Parathyroid adenoma (tissue), 2 donors: ENCODE data around the gene DEGS1.
"Not testable (repeated sequence)": the region's sequence is repeated elsewhere in the genome, so short reads cannot be mapped to it uniquely, and the experiment has no call there.

ENCODE experiments used
- H2AFZ ChIP-seq: fragments of 300-600 bp; sonication (generic); one replicate; pipeline ENCODE4 v1.7.0; 2017; ENCODE audit warnings: antibody characterized with exemption, mild to moderate bottlenecking
- H3K27ac ChIP-seq: fragments of 300-600 bp; sonication (generic); one replicate; pipeline ENCODE4 v1.7.0; 2017
- H3K27me3 ChIP-seq: fragments of 300-600 bp; sonication (generic); one replicate; pipeline ENCODE4 v1.7.0; 2017; ENCODE audit warnings: low read length; ENCODE audit not compliant: control insufficient read depth, insufficient read depth
- H3K36me3 ChIP-seq: fragments of 300-600 bp; sonication (generic); one replicate; pipeline ENCODE4 v1.7.0; 2017; ENCODE audit warnings: low read length; ENCODE audit not compliant: control insufficient read depth, insufficient read depth
- H3K4me1 ChIP-seq: fragments of 300-600 bp; sonication (generic); one replicate; pipeline ENCODE4 v1.7.0; 2017; ENCODE audit warnings: control low read depth
- H3K4me2 ChIP-seq: fragments of 300-600 bp; sonication (generic); one replicate; pipeline ENCODE4 v1.7.0; 2017; ENCODE audit warnings: low read length
- H3K4me3 ChIP-seq: fragments of 300-600 bp; sonication (generic); one replicate; pipeline ENCODE4 v1.7.0; 2017; ENCODE audit warnings: low read depth, low read length
- H3K79me2 ChIP-seq: fragments of 300-600 bp; sonication (generic); one replicate; pipeline ENCODE4 v1.7.0; 2017; ENCODE audit warnings: control low read depth
- H3K9ac ChIP-seq: fragments of 300-600 bp; sonication (generic); one replicate; pipeline ENCODE4 v1.7.0; 2017; ENCODE audit warnings: mild to moderate bottlenecking
- H3K9me3 ChIP-seq: fragments of 300-600 bp; sonication (generic); one replicate; pipeline ENCODE4 v1.7.0; 2017; ENCODE audit warnings: low read length; ENCODE audit not compliant: control insufficient read depth
- TF ChIP-seq, protein P1 (sequence below): fragments of 300-600 bp; sonication (generic); IDR thresholded peaks from one replicate; pipeline ENCODE4 v1.7.0; 2017; ENCODE audit warnings: antibody characterized with exemption, mild to moderate bottlenecking
- donor health status: primary hyperparathyroidism.

Gene DEGS1

DNA sequence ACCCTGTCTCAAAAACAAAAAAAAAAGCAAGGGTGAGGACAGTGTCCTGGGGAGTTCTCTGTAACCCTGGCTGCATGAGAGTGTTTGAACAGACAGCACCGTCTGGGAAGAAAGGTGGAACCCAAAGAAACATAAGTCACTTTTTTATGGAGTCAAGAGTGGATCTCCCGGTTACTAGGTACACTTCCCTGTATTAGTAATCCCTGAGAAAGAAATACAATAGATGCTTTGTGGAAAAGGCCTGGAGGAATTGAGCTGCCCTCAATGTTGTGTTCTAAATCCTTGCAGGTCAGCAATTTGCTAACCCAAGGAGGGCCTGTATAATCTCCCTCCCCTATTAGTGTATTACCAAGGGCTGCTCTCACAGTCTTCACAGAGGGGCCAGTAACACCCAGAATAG, 16.6 kb downstream of the DEGS1 start:
- H2AFZ ChIP-seq = no peak overlapping the region
- no peaks in the 10 kb centered on the region for H3K9me3 ChIP-seq
- no peaks in the 10 kb centered on the region for H3K27me3 ChIP-seq
- no peaks in the 10 kb centered on the region for H3K36me3 ChIP-seq
- no peak overlapping the region for H3K4me3 ChIP-seq
- no peak overlapping the region for H3K27ac ChIP-seq
- TF ChIP-seq, protein P1, sequence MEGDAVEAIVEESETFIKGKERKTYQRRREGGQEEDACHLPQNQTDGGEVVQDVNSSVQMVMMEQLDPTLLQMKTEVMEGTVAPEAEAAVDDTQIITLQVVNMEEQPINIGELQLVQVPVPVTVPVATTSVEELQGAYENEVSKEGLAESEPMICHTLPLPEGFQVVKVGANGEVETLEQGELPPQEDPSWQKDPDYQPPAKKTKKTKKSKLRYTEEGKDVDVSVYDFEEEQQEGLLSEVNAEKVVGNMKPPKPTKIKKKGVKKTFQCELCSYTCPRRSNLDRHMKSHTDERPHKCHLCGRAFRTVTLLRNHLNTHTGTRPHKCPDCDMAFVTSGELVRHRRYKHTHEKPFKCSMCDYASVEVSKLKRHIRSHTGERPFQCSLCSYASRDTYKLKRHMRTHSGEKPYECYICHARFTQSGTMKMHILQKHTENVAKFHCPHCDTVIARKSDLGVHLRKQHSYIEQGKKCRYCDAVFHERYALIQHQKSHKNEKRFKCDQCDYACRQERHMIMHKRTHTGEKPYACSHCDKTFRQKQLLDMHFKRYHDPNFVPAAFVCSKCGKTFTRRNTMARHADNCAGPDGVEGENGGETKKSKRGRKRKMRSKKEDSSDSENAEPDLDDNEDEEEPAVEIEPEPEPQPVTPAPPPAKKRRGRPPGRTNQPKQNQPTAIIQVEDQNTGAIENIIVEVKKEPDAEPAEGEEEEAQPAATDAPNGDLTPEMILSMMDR = no peak
- H3K79me2 ChIP-seq = no peaks in the 10 kb centered on the region
- no peak overlapping the region for H3K9ac ChIP-seq
- no peak overlapping the region for H3K4me2 ChIP-seq
- H3K4me1 ChIP-seq = no peaks in the 10 kb centered on the region

- TF ChIP-seq, protein P1 = no peak
- Histone ChIP-seq H3K9ac (no peak overlapping the region), H3K79me2 (no peaks in the 10 kb centered on the region), H3K4me3 (no peak overlapping the region), H3K27me3 (no peaks in the 10 kb centered on the region), H3K4me2 (no peak overlapping the region), H3K4me1 (no peaks in the 10 kb centered on the region), H3K36me3 (no peaks in the 10 kb centered on the region), H3K9me3 (no peaks in the 10 kb centered on the region), H3K27ac (no peak overlapping the region), H2AFZ (no peak overlapping the region)
Observed at GRCh38 chr1:224201383-224201782, 18.3 kb downstream of the DEGS1 start.

DNA sequence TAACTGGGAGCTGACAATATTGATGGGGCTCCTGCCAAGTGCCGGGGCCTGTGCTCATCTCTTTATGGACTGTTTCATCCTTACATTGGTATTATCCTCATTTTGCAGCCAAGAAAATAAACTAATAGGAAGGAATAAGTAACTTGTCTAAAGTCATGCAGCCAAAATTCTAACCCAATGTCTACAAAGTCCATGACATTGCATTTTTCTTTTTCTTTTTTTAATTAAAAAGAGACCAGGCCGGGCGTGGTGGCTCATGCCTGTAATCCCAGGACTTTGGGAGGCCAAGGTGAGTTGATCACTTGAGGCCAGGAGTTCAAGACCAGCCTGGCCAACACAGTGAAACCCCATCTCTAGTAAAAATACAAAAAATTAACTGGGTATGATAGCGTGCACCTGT, 18.8 kb downstream of the DEGS1 start:
- H3K4me1 ChIP-seq = no peaks in the 10 kb centered on the region
- no peaks in the 10 kb centered on the region for H3K36me3 ChIP-seq
- TF ChIP-seq, protein P1 = no peak
- no peaks in the 10 kb centered on the region for H3K79me2 ChIP-seq
- no peaks in the 10 kb centered on the region for H3K9me3 ChIP-seq
- H3K9ac ChIP-seq = no peak overlapping the region
- H3K4me2 ChIP-seq = no peak overlapping the region
- H3K27me3 ChIP-seq = no peaks in the 10 kb centered on the region
- no peak overlapping the region for H2AFZ ChIP-seq
- no peak overlapping the region for H3K27ac ChIP-seq
- H3K4me3 ChIP-seq = no peak overlapping the region

- Histone ChIP-seq H3K9me3 (no peaks in the 10 kb centered on the region), H3K27ac (no peak overlapping the region), H3K27me3 (no peaks in the 10 kb centered on the region), H2AFZ (no peak overlapping the region), H3K4me2 (no peak overlapping the region), H3K9ac (no peak overlapping the region), H3K79me2 (no peaks in the 10 kb centered on the region), H3K36me3 (no peaks in the 10 kb centered on the region), H3K4me3 (no peak overlapping the region), H3K4me1 (no peaks in the 10 kb centered on the region)
- TF ChIP-seq, protein P1 = no peak
Observed at GRCh38 chr1:224203243-224204016, 20.4 kb downstream of the DEGS1 start.

DNA sequence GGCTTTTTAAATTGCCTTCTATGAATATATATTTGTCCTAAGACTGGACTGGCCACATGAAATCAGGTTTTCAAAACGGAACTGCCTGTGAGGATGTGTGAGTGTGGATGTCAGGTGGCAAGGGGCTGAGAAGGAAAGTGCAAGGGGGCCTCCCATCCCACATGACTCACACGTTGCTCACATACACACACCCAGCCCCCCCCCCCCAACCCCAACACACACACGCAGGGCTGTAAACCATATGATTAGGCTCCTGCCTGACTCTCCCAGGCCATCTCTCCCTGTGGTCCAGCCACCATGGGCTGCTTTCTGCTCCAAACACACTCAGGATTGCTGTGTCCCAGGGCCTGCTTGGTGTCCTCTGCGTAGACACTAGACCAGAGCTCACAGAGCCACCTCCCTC, 22.4 kb downstream of the DEGS1 start:
- TF ChIP-seq, protein P1 = no peak
- no peak overlapping the region for H3K4me2 ChIP-seq
- H3K27me3 ChIP-seq = no peaks in the 10 kb centered on the region
- no peak overlapping the region for H3K27ac ChIP-seq
- no peak overlapping the region for H3K4me3 ChIP-seq
- no peak overlapping the region for H2AFZ ChIP-seq
- H3K4me1 ChIP-seq = no peaks in the 10 kb centered on the region
- no peak overlapping the region for H3K9ac ChIP-seq
- no peaks in the 10 kb centered on the region for H3K9me3 ChIP-seq
- no peaks in the 10 kb centered on the region for H3K36me3 ChIP-seq
- H3K79me2 ChIP-seq = no peaks in the 10 kb centered on the region

DNA sequence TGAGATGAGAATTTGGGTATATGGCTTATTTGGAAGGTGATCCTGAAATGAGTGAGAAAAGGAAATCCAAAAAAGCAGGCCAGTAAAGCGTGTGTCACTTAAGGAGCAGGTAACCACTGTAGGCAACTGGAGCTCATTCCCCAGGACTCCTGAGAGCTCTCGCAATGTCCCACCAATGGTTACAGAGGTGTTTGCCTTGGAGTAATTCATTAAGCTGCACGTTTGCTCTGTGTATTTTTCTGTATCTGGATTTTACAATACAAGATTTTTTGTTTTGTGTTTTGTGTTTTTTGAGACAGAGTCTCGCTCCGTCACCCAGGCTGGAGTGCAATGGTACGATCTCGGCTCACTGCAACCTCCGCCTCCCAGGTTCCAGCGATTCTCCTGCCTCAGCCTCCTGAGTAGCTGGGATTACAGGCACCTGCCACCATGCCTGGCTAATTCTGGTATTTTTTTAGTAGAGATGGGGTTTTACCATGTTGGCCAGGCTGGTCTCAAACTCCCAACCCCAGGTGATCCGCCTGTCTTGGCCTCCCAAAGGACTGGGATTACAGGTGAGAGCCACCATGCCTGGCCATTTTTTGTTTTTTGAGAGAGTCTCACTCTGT, 23.0 kb downstream of the DEGS1 start:
- H3K4me3 ChIP-seq, H3K36me3 ChIP-seq, H3K27me3 ChIP-seq, H3K4me2 ChIP-seq, H3K4me1 ChIP-seq, H2AFZ ChIP-seq, H3K79me2 ChIP-seq, H3K9me3 ChIP-seq, H3K27ac ChIP-seq, H3K9ac ChIP-seq: not testable (repeated sequence)
